Trophoblast cell (in vitro differentiated cells and primary cell): Measurements from ENCODE around the gene SBF2.
"Not testable (repeated sequence)": the region's sequence is repeated elsewhere in the genome, so short reads cannot be mapped to it uniquely, and the experiment has no call there.

ENCODE experiments used
- DNase-seq, 2 donors: peaks; one replicate each; pipeline ENCODE4 v3.0.0-alpha.2; 2016
- H2AFZ ChIP-seq: 2 replicates; pipeline ENCODE4 v1.6.1; 2013; ENCODE audit warnings: low read length, moderate library complexity, mild to moderate bottlenecking; ENCODE audit not compliant: insufficient read depth, poor library complexity
- H2AK5ac ChIP-seq: 2 replicates; pipeline ENCODE4 v1.6.1; 2013; ENCODE audit warnings: mild to moderate bottlenecking, low read length
- H2BK120ac ChIP-seq: 2 replicates; pipeline ENCODE4 v1.6.1; 2013; ENCODE audit warnings: low read length, mild to moderate bottlenecking, moderate library complexity; ENCODE audit not compliant: insufficient read depth, poor library complexity
- H2BK12ac ChIP-seq: 2 replicates; pipeline ENCODE4 v1.6.1; 2013; ENCODE audit warnings: mild to moderate bottlenecking, low read length, moderate library complexity
- H2BK5ac ChIP-seq: 2 replicates; pipeline ENCODE4 v1.6.1; 2013; ENCODE audit warnings: low read length, low read depth, moderate library complexity, mild to moderate bottlenecking; ENCODE audit not compliant: poor library complexity
- H3K14ac ChIP-seq: 2 replicates; pipeline ENCODE4 v1.6.1; 2013; ENCODE audit warnings: mild to moderate bottlenecking, low read length
- H3K18ac ChIP-seq: 2 replicates; pipeline ENCODE4 v1.6.1; 2013; ENCODE audit warnings: mild to moderate bottlenecking, low read length
- H3K23ac ChIP-seq: 2 replicates; pipeline ENCODE4 v1.6.1; 2013; ENCODE audit warnings: low read length
- H3K27ac ChIP-seq: 2 replicates; pipeline ENCODE4 v1.5.1; 2013; ENCODE audit warnings: low read depth, mild to moderate bottlenecking, inconsistent platforms, low read length, moderate library complexity
- H3K27me3 ChIP-seq: 2 replicates; pipeline ENCODE4 v1.6.1; 2013; ENCODE audit warnings: inconsistent platforms, mild to moderate bottlenecking, low read length, moderate library complexity; ENCODE audit not compliant: insufficient read depth
- H3K36me3 ChIP-seq, 2 experiments: 1 replicate in 1 of 2; 2 replicates in 1 of 2; pipeline ENCODE4 v1.6.1; 2013; ENCODE audit warnings: low read length in 2 of 2, mild to moderate bottlenecking in 2 of 2, moderate library complexity in 1 of 2; ENCODE audit not compliant: insufficient read depth in 2 of 2, control insufficient read depth in 1 of 2
- H3K4ac ChIP-seq: 2 replicates; pipeline ENCODE4 v1.6.1; 2013; ENCODE audit warnings: low read depth, mild to moderate bottlenecking, low read length, moderate library complexity
- H3K4me1 ChIP-seq, 2 experiments: 1 replicate in 1 of 2; 2 replicates in 1 of 2; pipeline ENCODE4 v1.6.1; 2013; ENCODE audit warnings: low read length in 2 of 2, mild to moderate bottlenecking in 2 of 2, moderate library complexity in 1 of 2; ENCODE audit not compliant: insufficient read depth in 2 of 2, control insufficient read depth in 1 of 2
- H3K4me2 ChIP-seq: 2 replicates; pipeline ENCODE4 v1.6.1; 2013; ENCODE audit warnings: inconsistent platforms, mild to moderate bottlenecking, low read length, moderate library complexity
- H3K4me3 ChIP-seq: 2 replicates; pipeline ENCODE4 v1.5.1; 2013; ENCODE audit warnings: mild to moderate bottlenecking, low read depth, low read length, inconsistent platforms
- H3K79me1 ChIP-seq: one replicate; pipeline ENCODE4 v1.6.1; 2013; ENCODE audit warnings: low read length
- H3K79me2 ChIP-seq: 2 replicates; pipeline ENCODE4 v1.6.1; 2013; ENCODE audit warnings: low read length, mild to moderate bottlenecking; ENCODE audit not compliant: control insufficient read depth, insufficient read depth, poor library complexity
- H3K9ac ChIP-seq: 2 replicates; pipeline ENCODE4 v1.6.1; 2013; ENCODE audit warnings: mild to moderate bottlenecking, low read length
- H3K9me3 ChIP-seq: 2 replicates; pipeline ENCODE4 v1.6.1; 2013; ENCODE audit warnings: low read depth, mild to moderate bottlenecking, control low read depth, inconsistent platforms, low read length; ENCODE audit not compliant: insufficient read depth
- H4K12ac ChIP-seq: 2 replicates; pipeline ENCODE4 v1.6.1; 2013; ENCODE audit warnings: low read depth, mild to moderate bottlenecking, low read length, moderate library complexity
- H4K8ac ChIP-seq: 2 replicates; pipeline ENCODE4 v1.6.1; 2013; ENCODE audit warnings: low read depth, mild to moderate bottlenecking, low read length, moderate library complexity
- H4K91ac ChIP-seq: one replicate; pipeline ENCODE4 v1.6.1; 2013; ENCODE audit warnings: low read depth, mild to moderate bottlenecking, low read length, moderate library complexity
- WGBS: extraction: QIAGEN DNeasy Blood & Tissue Kit; methylation state at CpG from one replicate; pipeline ENCODE4 v1.1.7; 2013; ENCODE audit warnings: missing lambda C conversion rate; ENCODE audit not compliant: insufficient read length, insufficient coverage; ENCODE audit errors: extremely low coverage; 5-methylcytosine and 5-hydroxymethylcytosine counted together

SBF2 gene

GRCh38 chr11:9987303-9987702, 306.7 kb downstream of the SBF2 start:
- H3K14ac ChIP-seq, H2AK5ac ChIP-seq, H3K4me3 ChIP-seq, H2AFZ ChIP-seq, H4K91ac ChIP-seq, H3K4ac ChIP-seq, H2BK120ac ChIP-seq, H4K12ac ChIP-seq, H3K9ac ChIP-seq, H3K36me3 ChIP-seq, H3K9me3 ChIP-seq, H3K23ac ChIP-seq, H4K8ac ChIP-seq, H3K79me1 ChIP-seq, H3K79me2 ChIP-seq, H3K27me3 ChIP-seq, H3K27ac ChIP-seq, H3K18ac ChIP-seq, H2BK12ac ChIP-seq, DNase-seq, H3K4me2 ChIP-seq, H3K4me1 ChIP-seq, H2BK5ac ChIP-seq: not testable (repeated sequence)
- no CpG with 5 or more reads among the region's 4 CpGs for WGBS

DNA sequence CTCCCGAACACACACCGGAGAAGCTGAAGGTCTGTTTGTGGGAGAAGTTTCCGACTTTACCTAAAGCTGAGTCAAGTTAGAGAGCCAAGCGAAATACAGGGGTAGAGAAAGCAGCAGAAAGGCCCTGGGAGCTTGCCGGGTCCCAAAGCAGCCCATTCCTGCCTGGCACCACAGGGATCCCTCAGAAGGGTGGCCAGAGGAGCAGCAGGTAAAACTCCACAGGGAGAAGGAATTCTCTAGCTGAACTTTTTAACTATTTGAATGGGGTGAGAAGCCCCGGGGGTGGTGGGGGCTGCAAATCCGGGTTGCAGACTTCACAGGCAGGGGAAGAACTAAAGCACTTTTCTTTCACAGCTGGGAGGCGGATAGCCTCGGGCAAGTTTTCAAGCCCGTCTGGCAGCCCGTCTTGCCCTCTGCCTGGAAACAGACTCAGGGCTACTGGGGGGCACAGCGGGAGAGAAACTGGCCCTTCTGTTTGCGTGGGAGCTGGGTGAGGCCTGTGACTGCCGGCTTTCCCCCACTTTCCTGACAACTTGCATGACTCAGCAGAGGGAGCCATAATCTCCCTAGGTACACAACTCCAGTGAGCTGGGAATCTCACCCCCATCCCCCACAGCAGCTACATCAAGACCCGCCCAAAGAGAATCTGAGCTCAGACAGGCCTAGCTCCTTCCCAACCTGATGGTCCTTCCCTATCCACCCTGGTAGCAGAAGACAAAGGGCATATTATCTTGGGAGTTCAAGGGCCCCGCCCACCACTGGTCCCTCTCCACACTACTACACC, 311.0 kb downstream of the SBF2 start:
- WGBS, result no CpG with 5 or more reads among the region's 16 CpGs
- H2BK120ac ChIP-seq, result no peak overlapping the region

DNA sequence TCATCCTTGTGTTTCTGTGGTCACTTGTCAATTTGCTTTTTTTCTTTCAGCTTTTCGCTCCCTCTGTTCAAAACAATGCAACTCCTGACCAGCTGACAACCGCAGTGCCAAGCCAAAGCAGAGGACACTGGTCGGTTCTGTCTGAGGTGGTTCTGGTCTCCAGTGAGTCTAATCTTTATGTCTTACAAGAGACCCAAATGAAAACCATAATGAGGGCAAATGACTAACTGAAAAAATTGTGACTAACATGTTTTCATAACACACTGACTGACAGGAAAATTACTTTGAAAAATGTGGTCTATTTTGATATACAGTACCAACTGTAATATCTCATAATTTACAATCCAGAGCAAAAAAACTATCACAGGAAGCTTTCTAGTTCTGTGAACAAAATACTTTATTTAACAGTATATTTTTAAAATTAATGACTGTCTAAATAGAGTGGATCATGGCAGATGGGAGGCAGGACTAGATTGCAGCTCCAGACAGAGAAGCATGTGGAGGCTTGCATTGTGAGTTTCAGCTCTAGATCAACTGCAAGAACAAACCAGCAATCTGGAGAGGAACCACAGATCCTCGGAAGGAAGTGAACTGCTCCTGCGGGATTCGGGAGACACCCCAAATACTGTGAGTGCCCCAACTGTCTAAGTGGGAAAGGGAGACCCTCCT, 311.8 kb downstream of the SBF2 start:
- Histone ChIP-seq H2BK12ac (no peak overlapping the region), H4K91ac (no peak overlapping the region), H3K79me1 (no peaks in the 10 kb centered on the region), H3K4me2 (no peak overlapping the region), H4K8ac (no peak overlapping the region), H3K14ac (no peak overlapping the region), H4K12ac (no peak overlapping the region), H2AFZ (no peak overlapping the region), H2AK5ac (no peak overlapping the region), H3K9me3 (no peaks in the 10 kb centered on the region), H3K27me3 (no peaks in the 10 kb centered on the region), H3K23ac (no peak overlapping the region), H2BK120ac (no peak overlapping the region), H3K18ac (no peak overlapping the region), H3K4ac (no peak overlapping the region), H2BK5ac (no peak overlapping the region), H3K4me1 (peaks cover 0 to 9% of the 10 kb centered on the region in 2 experiments), H3K79me2 (no peaks in the 10 kb centered on the region), H3K9ac (no peak overlapping the region), H3K4me3 (no peak overlapping the region), H3K27ac (no peak overlapping the region), H3K36me3 (peaks cover 4% of the 10 kb centered on the region in 2 experiments)
- no CpG with 5 or more reads among the region's 6 CpGs for WGBS
- peak in 1 of 2 donors; percentile 33 for DNase-seq

More for the DNA sequence above, 311.0 kb downstream of the SBF2 start:
- Histone ChIP-seq H3K4me1 (peaks cover 0 to 9% of the 10 kb centered on the region in 2 experiments), H3K36me3 (peaks cover 4% of the 10 kb centered on the region in 2 experiments), H2BK5ac (no peak overlapping the region), H3K79me1 (no peaks in the 10 kb centered on the region), H4K12ac (no peak overlapping the region), H2BK12ac (no peak overlapping the region), H3K4me2 (no peak overlapping the region), H3K14ac (no peak overlapping the region), H3K9ac (no peak overlapping the region), H4K8ac (no peak overlapping the region), H3K4ac (no peak overlapping the region), H2AK5ac (no peak overlapping the region), H3K27ac (no peak overlapping the region), H3K23ac (no peak overlapping the region), H3K79me2 (no peaks in the 10 kb centered on the region), H3K27me3 (no peaks in the 10 kb centered on the region), H3K9me3 (no peaks in the 10 kb centered on the region), H3K4me3 (no peak overlapping the region), H3K18ac (no peak overlapping the region), H2AFZ (no peak overlapping the region), H4K91ac (no peak overlapping the region)
- peak in 1 of 2 donors; percentile 17 for DNase-seq

DNA sequence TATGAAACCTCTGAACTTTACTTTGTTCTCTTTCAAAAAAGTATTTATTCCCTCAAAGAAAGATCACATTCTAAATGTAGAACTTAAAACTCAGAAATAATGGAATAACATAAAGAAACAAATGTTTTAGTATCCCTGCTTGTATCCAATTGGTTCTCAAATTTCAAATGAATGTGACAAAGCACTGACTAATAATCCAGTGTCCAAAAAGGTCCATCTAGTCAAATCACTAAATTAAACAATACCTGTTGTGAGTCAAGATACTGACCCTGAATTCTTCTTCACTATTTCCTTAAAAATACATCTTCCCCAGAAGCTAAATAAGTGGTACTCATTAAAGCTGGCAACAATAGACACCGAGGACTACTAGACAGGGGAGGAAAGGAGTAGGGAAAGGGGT, 313.1 kb downstream of the SBF2 start:
- Histone ChIP-seq H3K9ac (no peak overlapping the region), H2AK5ac (no peak overlapping the region), H3K27ac (no peak overlapping the region), H3K36me3 (peaks cover 4% of the 10 kb centered on the region in 2 experiments), H4K8ac (no peak overlapping the region), H4K91ac (no peak overlapping the region), H3K18ac (no peak overlapping the region), H3K79me1 (no peaks in the 10 kb centered on the region), H3K14ac (no peak overlapping the region), H3K27me3 (no peaks in the 10 kb centered on the region), H3K4me3 (no peak overlapping the region), H2BK12ac (no peak overlapping the region), H3K4me1 (peaks cover 0 to 9% of the 10 kb centered on the region in 2 experiments), H3K79me2 (no peaks in the 10 kb centered on the region), H3K4ac (no peak overlapping the region), H3K9me3 (no peaks in the 10 kb centered on the region), H3K23ac (no peak overlapping the region), H2BK5ac (no peak overlapping the region), H2BK120ac (no peak overlapping the region), H2AFZ (no peak overlapping the region), H4K12ac (no peak overlapping the region), H3K4me2 (no peak overlapping the region)
- WGBS, result no CpG with 5 or more reads among the region's 1 CpG
- no peak for DNase-seq
